ENCODE measurements around the gene DBNDD2. TPM values are rescaled to one million over a fixed set of nuclear protein-coding genes. Genes with fewer than 3 reads are reported as not detected.

The DBNDD2 gene
- total RNA-seq, 1 donor from 2014 or later: 37.7 TPM

DNA sequence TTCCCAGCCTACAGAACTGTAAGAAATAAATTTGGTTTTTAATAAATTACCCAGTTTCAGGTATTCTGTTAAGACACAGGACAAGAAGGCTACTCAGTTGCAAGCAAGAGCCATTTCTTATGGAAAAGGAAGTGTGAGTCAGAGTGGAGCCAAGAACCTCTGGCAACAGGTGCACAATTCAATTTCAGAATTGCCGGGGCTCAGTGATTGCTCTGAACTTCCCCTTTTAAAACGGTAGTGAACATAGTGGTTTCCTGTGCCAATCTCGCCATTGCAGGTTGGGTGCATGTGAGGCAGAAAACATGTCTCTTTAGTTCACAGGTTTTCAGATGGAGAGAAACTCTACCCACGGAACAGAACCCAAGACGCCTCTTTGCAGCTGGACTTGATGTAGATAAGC is 24.2 kb downstream of the DBNDD2 start:
- Mint-ChIP-seq H3K9me3 (ENCODE audit: unreplicated experiment) (no peaks in the 10 kb centered on the region), H3K27ac (ENCODE audit: unreplicated experiment) (no peak overlapping the region), H3K36me3 (ENCODE audit: unreplicated experiment) (peaks cover 2% of the 10 kb centered on the region), H3K4me3 (ENCODE audit: unreplicated experiment) (no peak overlapping the region), H3K4me1 (ENCODE audit: unreplicated experiment) (peaks cover 21% of the 10 kb centered on the region), H3K27me3 (ENCODE audit: unreplicated experiment) (no peaks in the 10 kb centered on the region)
- TF ChIP-seq, protein P1, sequence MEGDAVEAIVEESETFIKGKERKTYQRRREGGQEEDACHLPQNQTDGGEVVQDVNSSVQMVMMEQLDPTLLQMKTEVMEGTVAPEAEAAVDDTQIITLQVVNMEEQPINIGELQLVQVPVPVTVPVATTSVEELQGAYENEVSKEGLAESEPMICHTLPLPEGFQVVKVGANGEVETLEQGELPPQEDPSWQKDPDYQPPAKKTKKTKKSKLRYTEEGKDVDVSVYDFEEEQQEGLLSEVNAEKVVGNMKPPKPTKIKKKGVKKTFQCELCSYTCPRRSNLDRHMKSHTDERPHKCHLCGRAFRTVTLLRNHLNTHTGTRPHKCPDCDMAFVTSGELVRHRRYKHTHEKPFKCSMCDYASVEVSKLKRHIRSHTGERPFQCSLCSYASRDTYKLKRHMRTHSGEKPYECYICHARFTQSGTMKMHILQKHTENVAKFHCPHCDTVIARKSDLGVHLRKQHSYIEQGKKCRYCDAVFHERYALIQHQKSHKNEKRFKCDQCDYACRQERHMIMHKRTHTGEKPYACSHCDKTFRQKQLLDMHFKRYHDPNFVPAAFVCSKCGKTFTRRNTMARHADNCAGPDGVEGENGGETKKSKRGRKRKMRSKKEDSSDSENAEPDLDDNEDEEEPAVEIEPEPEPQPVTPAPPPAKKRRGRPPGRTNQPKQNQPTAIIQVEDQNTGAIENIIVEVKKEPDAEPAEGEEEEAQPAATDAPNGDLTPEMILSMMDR (IDR thresholded peaks at IDR 0.05): no peak
- no peak for DNase-seq (ENCODE audit: extremely low spot score, unreplicated experiment)

DNA sequence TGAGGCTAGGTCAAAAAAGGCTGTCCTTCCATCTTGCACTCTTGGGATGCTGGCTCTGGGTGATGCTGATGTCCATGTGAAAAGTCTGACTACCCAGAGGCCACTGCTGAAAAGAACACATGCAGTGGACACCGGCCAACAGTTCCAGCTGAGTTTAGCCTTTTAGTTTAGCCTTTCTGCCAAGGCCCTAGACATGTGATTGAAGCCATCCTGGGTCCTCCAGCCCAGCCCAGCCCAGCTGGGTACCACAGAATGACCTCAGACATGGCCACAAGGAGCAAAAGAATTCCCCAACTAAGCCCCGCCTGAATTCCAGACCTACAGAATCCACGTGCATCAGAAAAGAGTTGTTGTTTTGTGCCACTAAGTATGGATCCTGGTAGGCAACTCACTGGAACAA is 25.2 kb downstream of the DBNDD2 start:
- no peaks in the 10 kb centered on the region for H3K9me3 Mint-ChIP-seq (ENCODE audit: unreplicated experiment)
- no peaks in the 10 kb centered on the region for H3K27me3 Mint-ChIP-seq (ENCODE audit: unreplicated experiment)
- no peak overlapping the region for H3K4me3 Mint-ChIP-seq (ENCODE audit: unreplicated experiment)
- TF ChIP-seq, protein P1 (IDR thresholded peaks at IDR 0.05): no peak
- peaks cover 2% of the 10 kb centered on the region for H3K36me3 Mint-ChIP-seq (ENCODE audit: unreplicated experiment)
- DNase-seq (ENCODE audit: extremely low spot score, unreplicated experiment): no peak
- H3K27ac Mint-ChIP-seq (ENCODE audit: unreplicated experiment): peak overlapping the region; percentile 19
- peaks cover 21% of the 10 kb centered on the region for H3K4me1 Mint-ChIP-seq (ENCODE audit: unreplicated experiment)

- TF ChIP-seq, protein P1 (IDR thresholded peaks at IDR 0.05): no peak
- Mint-ChIP-seq H3K9me3 (ENCODE audit: unreplicated experiment) (no peaks in the 10 kb centered on the region), H3K27me3 (ENCODE audit: unreplicated experiment) (no peaks in the 10 kb centered on the region), H3K36me3 (ENCODE audit: unreplicated experiment) (peaks cover 2% of the 10 kb centered on the region), H3K4me1 (ENCODE audit: unreplicated experiment) (peaks cover 21% of the 10 kb centered on the region), H3K27ac (ENCODE audit: unreplicated experiment) (peak overlapping the region; percentile 60), H3K4me3 (ENCODE audit: unreplicated experiment) (no peak overlapping the region)
- DNase-seq (ENCODE audit: extremely low spot score, unreplicated experiment): no peak
These were observed 25.9 kb downstream of the DBNDD2 start for GRCh38 chr20:45433976-45434375.

DNA sequence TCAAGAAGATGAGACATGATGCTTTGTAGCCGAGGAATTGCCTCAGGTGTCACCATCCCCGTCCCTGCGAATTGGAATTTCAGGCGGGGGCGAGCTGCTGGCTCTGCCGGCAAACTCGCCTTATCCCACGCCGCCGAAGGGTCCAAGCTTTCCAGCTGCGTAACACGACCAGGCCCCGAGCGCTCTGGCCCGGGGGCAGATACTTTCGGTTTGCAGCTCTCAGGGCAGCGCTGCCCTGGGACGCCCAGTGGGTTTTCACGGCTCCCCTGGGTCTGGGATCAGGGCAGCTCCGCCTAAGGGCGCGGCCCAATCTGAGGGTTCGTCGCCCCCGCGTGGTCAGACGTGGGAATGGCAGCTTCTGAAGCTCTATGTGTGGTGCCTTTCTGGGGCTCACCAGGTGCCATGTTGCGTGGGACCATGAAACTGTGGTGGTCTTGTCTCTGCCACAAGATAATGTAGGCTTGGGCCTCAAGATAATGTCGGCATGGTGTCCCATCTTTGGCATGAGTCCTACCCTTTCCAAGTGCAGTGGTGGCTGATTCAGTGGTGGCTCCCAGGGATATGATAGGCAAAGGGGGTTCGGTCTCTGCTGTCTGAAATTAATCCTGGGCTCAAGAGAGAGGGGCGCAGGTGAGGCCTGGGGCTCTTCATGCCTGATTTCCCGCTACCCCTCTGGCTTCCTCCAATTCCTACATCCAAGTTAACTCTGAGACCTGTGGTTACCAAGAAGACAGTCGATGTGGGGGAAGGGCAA is 28.8 kb downstream of the DBNDD2 start:
- Mint-ChIP-seq H3K4me3 (ENCODE audit: unreplicated experiment) (peak overlapping the region; percentile 79), H3K4me1 (ENCODE audit: unreplicated experiment) (peaks cover 11% of the 10 kb centered on the region), H3K9me3 (ENCODE audit: unreplicated experiment) (no peaks in the 10 kb centered on the region), H3K27me3 (ENCODE audit: unreplicated experiment) (peaks cover 3% of the 10 kb centered on the region), H3K27ac (ENCODE audit: unreplicated experiment) (no peak overlapping the region), H3K36me3 (ENCODE audit: unreplicated experiment) (peaks cover 2% of the 10 kb centered on the region)
- TF ChIP-seq, protein P1 (IDR thresholded peaks at IDR 0.05): peak; percentile 99
- DNase-seq (ENCODE audit: extremely low spot score, unreplicated experiment): peak; percentile 92

GRCh38 chr20:45440424-45440823 is 32.3 kb downstream of the DBNDD2 start:
- no peaks in the 10 kb centered on the region for H3K36me3 Mint-ChIP-seq (ENCODE audit: unreplicated experiment)
- peaks cover 1% of the 10 kb centered on the region for H3K4me1 Mint-ChIP-seq (ENCODE audit: unreplicated experiment)

More at GRCh38 chr20:45440424-45440823, 32.3 kb downstream of the DBNDD2 start:
- H3K4me3 Mint-ChIP-seq (ENCODE audit: unreplicated experiment): no peak overlapping the region
- H3K27me3 Mint-ChIP-seq (ENCODE audit: unreplicated experiment): peaks cover 30% of the 10 kb centered on the region
- TF ChIP-seq, protein P1 (IDR thresholded peaks at IDR 0.05): no peak
- no peak for DNase-seq (ENCODE audit: extremely low spot score, unreplicated experiment)
- H3K27ac Mint-ChIP-seq (ENCODE audit: unreplicated experiment): no peak overlapping the region
- no peaks in the 10 kb centered on the region for H3K9me3 Mint-ChIP-seq (ENCODE audit: unreplicated experiment)
